Osteocyte (in vitro differentiated cells): ENCODE measurements around the gene TUBGCP2. TPM values are rescaled to one million over a fixed set of nuclear protein-coding genes. Genes with fewer than 3 reads are reported as not detected.
"Not testable (repeated sequence)": the region's sequence is repeated elsewhere in the genome, so short reads cannot be mapped to it uniquely, and the experiment has no call there.

Source experiments
- DNase-seq: peaks from one replicate; pipeline ENCODE4 v3.0.0; 2021; ENCODE audit warnings: mixed read lengths; ENCODE audit not compliant: unreplicated experiment; ENCODE audit errors: extremely low spot score
- H3K27ac Mint-ChIP-seq: one replicate; pipeline ENCODE4 v1.8.0; 2021; ENCODE audit warnings: mild to moderate bottlenecking, mixed read lengths; ENCODE audit not compliant: unreplicated experiment
- H3K27me3 Mint-ChIP-seq: one replicate; pipeline ENCODE4 v1.8.0; 2021; ENCODE audit warnings: mixed read lengths; ENCODE audit not compliant: unreplicated experiment
- H3K36me3 Mint-ChIP-seq: one replicate; pipeline ENCODE4 v1.8.0; 2021; ENCODE audit warnings: mixed read lengths; ENCODE audit not compliant: unreplicated experiment
- H3K4me1 Mint-ChIP-seq: one replicate; pipeline ENCODE4 v1.8.0; 2021; ENCODE audit warnings: mixed read lengths; ENCODE audit not compliant: unreplicated experiment
- H3K4me3 Mint-ChIP-seq: one replicate; pipeline ENCODE4 v1.8.0; 2021; ENCODE audit warnings: mild to moderate bottlenecking, moderate library complexity, mixed read lengths; ENCODE audit not compliant: unreplicated experiment
- H3K9me3 Mint-ChIP-seq: one replicate; pipeline ENCODE4 v1.8.0; 2021; ENCODE audit warnings: mixed read lengths; ENCODE audit not compliant: unreplicated experiment
- total RNA-seq: library from RNA; stranded (reverse); gene quantifications from 2 replicates; pipeline ENCODE4 v1.2.1, GENCODE V29; 2021
- TF ChIP-seq, protein P1 (sequence below): fragments of 200-600 bp; sonication (generic); IDR thresholded peaks from 2 replicates; pipeline ENCODE4 v1.5.0; 2021; ENCODE audit warnings: antibody characterized with exemption, mild to moderate bottlenecking, moderate library complexity

Gene TUBGCP2
- total RNA-seq, 1 donor from 2014 or later, result 75.2 TPM

DNA sequence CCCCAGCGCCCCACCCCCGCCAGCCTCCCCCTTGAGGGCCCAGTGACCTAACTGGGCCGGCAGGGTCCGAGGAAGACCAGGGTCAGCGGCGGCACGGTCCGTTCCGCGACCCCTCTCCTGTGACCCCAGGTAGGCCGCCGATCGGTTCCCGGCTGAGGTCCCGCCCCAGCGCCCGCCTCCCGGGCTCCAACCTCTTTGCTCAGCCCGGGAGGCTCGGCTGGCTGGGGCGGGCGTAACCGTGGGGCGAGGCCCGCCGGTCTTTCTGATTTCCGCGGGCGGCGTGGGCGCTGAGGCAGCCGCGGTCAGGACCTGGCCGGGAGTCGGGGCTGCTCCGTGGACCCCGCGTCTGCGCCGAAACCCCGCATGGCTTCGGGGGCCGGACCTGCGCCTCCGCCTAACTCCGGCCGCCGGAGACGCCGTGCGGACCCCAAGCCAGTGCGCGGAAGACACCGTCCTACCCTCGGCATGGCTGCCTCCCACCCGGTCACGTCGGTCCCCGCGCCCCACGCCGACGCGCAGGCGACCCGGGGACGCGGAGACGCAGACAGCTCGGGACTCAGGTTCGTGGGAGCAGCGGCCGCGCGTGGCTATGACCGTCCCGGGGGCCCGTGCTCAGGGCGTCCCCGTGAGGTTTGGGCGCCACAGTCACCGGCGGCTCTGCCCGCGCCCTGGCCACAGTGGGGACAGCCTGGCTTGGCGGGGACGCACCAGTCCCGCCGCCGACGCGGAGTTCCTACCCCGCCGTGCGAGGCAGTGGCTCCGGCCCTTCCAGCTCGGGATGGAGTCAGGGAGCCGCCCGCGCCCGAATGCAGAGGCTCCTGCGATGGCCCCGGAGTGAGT, 72.1 kb downstream of the TUBGCP2 start:
- Mint-ChIP-seq H3K27ac (no peak overlapping the region), H3K36me3 (no peaks in the 10 kb centered on the region), H3K4me1 (peaks cover 9% of the 10 kb centered on the region), H3K9me3 (no peaks in the 10 kb centered on the region), H3K27me3 (peaks cover 65% of the 10 kb centered on the region), H3K4me3 (no peak overlapping the region)
- no peak for DNase-seq
- TF ChIP-seq, protein P1, sequence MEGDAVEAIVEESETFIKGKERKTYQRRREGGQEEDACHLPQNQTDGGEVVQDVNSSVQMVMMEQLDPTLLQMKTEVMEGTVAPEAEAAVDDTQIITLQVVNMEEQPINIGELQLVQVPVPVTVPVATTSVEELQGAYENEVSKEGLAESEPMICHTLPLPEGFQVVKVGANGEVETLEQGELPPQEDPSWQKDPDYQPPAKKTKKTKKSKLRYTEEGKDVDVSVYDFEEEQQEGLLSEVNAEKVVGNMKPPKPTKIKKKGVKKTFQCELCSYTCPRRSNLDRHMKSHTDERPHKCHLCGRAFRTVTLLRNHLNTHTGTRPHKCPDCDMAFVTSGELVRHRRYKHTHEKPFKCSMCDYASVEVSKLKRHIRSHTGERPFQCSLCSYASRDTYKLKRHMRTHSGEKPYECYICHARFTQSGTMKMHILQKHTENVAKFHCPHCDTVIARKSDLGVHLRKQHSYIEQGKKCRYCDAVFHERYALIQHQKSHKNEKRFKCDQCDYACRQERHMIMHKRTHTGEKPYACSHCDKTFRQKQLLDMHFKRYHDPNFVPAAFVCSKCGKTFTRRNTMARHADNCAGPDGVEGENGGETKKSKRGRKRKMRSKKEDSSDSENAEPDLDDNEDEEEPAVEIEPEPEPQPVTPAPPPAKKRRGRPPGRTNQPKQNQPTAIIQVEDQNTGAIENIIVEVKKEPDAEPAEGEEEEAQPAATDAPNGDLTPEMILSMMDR, result no peak

DNA sequence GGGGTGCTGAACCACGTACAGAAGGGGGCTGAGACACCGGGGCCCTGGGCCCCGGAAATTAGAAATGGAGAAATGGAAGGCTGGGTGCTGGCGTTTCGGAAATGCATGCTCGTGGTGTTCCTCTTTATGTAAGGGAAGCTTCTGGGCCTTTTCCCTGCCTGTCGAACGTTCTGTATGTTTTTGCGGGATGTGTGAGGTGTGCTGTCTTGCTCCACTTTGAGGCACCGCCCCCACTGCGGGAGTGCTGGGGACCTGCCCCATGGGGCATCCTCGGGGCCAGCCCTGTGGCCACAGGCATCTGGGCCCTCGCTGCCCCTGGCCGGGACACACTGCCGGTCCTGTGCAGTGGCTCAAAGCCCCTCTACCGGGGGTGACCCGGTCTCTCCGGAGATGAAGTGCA, 72.7 kb downstream of the TUBGCP2 start:
- H3K36me3 Mint-ChIP-seq, result no peaks in the 10 kb centered on the region
- TF ChIP-seq, protein P1, result no peak
- H3K4me3 Mint-ChIP-seq, result no peak overlapping the region
- peaks cover 63% of the 10 kb centered on the region for H3K27me3 Mint-ChIP-seq
- H3K27ac Mint-ChIP-seq, result no peak overlapping the region
- no peak for DNase-seq
- peaks cover 12% of the 10 kb centered on the region for H3K4me1 Mint-ChIP-seq
- H3K9me3 Mint-ChIP-seq, result no peaks in the 10 kb centered on the region

DNA sequence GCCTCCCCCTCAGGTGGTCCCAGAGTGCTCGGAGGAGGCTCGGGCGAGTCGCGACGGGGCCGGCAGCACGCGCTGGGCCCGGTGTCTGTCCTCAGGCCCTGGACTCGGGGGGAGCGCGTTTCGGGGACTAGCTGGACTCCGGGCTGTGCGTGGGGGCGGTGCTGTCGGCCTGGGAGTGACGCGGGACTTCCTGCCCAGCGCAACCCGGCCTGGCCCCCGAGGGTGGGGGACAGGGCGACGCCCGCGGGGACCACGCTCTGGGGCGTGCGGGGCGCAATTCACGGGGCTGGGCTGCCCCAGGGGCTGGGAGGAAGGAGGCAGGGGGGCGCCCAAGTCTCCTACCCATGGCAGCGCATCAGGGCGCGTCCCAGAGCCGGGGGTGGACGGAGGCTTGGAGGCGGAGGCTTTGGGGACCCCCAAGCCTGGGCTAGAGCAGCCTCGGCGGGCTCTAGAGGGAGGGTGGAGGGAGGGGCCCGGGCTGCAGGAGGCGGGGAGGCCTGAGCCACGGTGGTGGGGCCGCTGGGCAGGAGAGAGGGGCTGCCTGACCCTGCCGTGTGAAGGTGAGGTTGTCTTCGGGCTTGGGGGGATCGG, 73.3 kb downstream of the TUBGCP2 start:
- H3K4me1 Mint-ChIP-seq, result peaks cover 12% of the 10 kb centered on the region
- H3K27me3 Mint-ChIP-seq, result peaks cover 60% of the 10 kb centered on the region
- TF ChIP-seq, protein P1, result no peak
- H3K36me3 Mint-ChIP-seq, result no peaks in the 10 kb centered on the region
- no peak for DNase-seq
- no peak overlapping the region for H3K4me3 Mint-ChIP-seq
- no peak overlapping the region for H3K27ac Mint-ChIP-seq
- H3K9me3 Mint-ChIP-seq, result no peaks in the 10 kb centered on the region

DNA sequence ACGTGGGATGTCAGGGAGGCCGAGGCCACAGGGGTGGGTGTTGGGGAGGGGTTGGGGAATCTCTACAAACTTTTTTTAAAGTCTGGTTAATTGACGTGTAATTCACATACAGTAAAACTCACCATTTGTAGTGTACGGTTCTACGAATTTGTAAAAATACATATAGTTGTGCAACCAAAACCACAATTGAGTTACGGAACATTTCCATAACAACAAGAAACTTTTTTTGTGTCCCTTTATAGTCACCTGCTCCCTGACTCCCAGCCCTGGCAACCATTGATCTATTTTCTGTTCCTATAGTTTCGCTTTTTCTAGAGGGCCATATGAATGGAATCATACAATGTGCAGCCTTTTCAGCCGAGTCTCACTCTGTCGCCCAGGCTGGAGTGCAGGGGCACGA, 73.9 kb downstream of the TUBGCP2 start:
- not testable (repeated sequence) for H3K36me3 Mint-ChIP-seq

DNA sequence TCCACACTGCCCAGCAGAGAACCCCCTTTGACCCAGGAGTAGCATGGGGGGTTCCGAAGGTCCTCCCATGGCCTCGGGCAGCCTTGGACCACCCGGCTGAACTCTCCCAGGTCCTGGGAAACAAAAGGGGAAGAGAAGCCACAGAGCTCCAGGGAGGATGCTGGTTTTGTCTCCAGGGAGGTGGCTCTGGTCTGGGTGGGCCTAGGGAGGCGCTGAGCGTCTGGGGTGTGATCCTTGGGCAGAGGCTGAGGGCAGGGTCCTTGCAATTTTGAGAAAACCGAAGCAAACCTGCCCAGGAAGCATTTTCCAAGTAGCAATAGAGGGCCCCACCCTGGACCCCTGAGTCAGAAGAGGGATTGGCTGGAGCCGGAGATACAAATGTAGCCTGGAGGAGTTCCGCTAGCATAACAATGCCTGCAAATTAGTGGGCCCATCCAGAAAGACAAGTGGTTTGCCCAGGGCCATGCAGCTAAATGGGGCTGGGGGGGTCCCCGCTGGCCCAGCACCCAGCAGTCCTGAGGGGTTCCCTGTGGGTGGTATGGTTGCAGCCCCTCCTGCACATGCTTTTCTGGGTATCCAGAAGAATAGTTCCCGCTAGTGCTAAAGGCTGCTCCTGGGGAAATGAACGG, 76.6 kb downstream of the TUBGCP2 start:
- no peak for DNase-seq
- no peak overlapping the region for H3K4me3 Mint-ChIP-seq
- no peaks in the 10 kb centered on the region for H3K36me3 Mint-ChIP-seq
- TF ChIP-seq, protein P1, result no peak
- no peak overlapping the region for H3K27ac Mint-ChIP-seq
- H3K4me1 Mint-ChIP-seq, result peaks cover 15% of the 10 kb centered on the region
- H3K9me3 Mint-ChIP-seq, result no peaks in the 10 kb centered on the region
- H3K27me3 Mint-ChIP-seq, result peaks cover 62% of the 10 kb centered on the region

More for the DNA sequence above, 73.9 kb downstream of the TUBGCP2 start:
- not testable (repeated sequence) for H3K9me3 Mint-ChIP-seq, H3K27ac Mint-ChIP-seq, H3K4me3 Mint-ChIP-seq, DNase-seq
- peaks cover 60% of the 10 kb centered on the region for H3K27me3 Mint-ChIP-seq
- peaks cover 12% of the 10 kb centered on the region for H3K4me1 Mint-ChIP-seq
